ENCODE measurements around the gene DAGLA. TPM values are rescaled to one million over a fixed set of nuclear protein-coding genes. Genes with fewer than 3 reads are reported as not detected.

DAGLA gene
- total RNA-seq, 1 donor from 2014 or later: 0.25 TPM

- intact Hi-C loops (cut with micrococcal nuclease): loop anchor here (1.0 kb wide), 1 partner anchor 24 kb away; the partner anchor contains the start of gene MYRF
Measured at GRCh38 chr11:61775606-61776554, 95.7 kb downstream of the DAGLA start.

- intact Hi-C loops (cut with micrococcal nuclease): loop anchor here (1.0 kb wide), 3 partner anchors 16 to 80 kb away; partner anchors contain the start of genes FEN1, MYRF and TMEM258
Measured at GRCh38 chr11:61776561-61777075, 96.4 kb downstream of the DAGLA start.

- intact Hi-C loops (cut with micrococcal nuclease): loop anchor here (1.0 kb wide), 2 partner anchors 15 to 81 kb away; partner anchors contain the start of genes FEN1 and TMEM258
Measured at GRCh38 chr11:61777234-61778090, 97.3 kb downstream of the DAGLA start.

GRCh38 chr11:61778357-61778886 lies 98.2 kb downstream of the DAGLA start:
- intact Hi-C loops (cut with micrococcal nuclease): no loop called here

GRCh38 chr11:61778920-61779650 lies 98.9 kb downstream of the DAGLA start:
- intact Hi-C loops (cut with micrococcal nuclease): no loop called here

GRCh38 chr11:61779666-61780525 lies 99.7 kb downstream of the DAGLA start:
- intact Hi-C loops (cut with micrococcal nuclease): no loop called here

GRCh38 chr11:61780581-61781162 lies 100.5 kb downstream of the DAGLA start:
- intact Hi-C loops (cut with micrococcal nuclease): no loop called here

GRCh38 chr11:61781585-61781984 lies 101.4 kb downstream of the DAGLA start:
- intact Hi-C loops (cut with micrococcal nuclease): no loop called here

GRCh38 chr11:61782299-61782698 lies 102.1 kb downstream of the DAGLA start:
- intact Hi-C loops (cut with micrococcal nuclease): no loop called here

- intact Hi-C loops (cut with micrococcal nuclease): no loop called here
Measured at GRCh38 chr11:61782841-61783240, 102.7 kb downstream of the DAGLA start.

- intact Hi-C loops (cut with micrococcal nuclease): no loop called here
Measured at GRCh38 chr11:61783717-61784505, 103.7 kb downstream of the DAGLA start.

GRCh38 chr11:61784506-61784805 lies 104.3 kb downstream of the DAGLA start:
- intact Hi-C loops (cut with micrococcal nuclease): no loop called here

GRCh38 chr11:61785837-61786402 lies 105.7 kb downstream of the DAGLA start:
- intact Hi-C loops (cut with micrococcal nuclease): no loop called here

- intact Hi-C loops (cut with micrococcal nuclease): no loop called here
Measured at GRCh38 chr11:61787928-61788491, 107.8 kb downstream of the DAGLA start.

- intact Hi-C loops (cut with micrococcal nuclease): loop anchor here (1.0 to 10.0 kb wide), 16 partner anchors 15 to 1880 kb away; partner anchors contain the start of genes ATL3, CPSF7, FADS2 and FADS3
Measured at GRCh38 chr11:61791737-61792309, 111.6 kb downstream of the DAGLA start.

GRCh38 chr11:61792310-61793082 lies 112.3 kb downstream of the DAGLA start, which contains the start of the genes FEN1 and TMEM258:
Gene FEN1, plus strand, starts transcription at chr11:61792911. Its CDS starts 2,451 bp downstream, at chr11:61795362.
Gene TMEM258, minus strand, starts transcription at chr11:61792599. Its CDS starts 41 bp downstream, at chr11:61792558.
- intact Hi-C loops (cut with micrococcal nuclease): loop anchor here (1.0 to 10.0 kb wide), 16 partner anchors 15 to 1880 kb away; partner anchors contain the start of genes ATL3, CPSF7, FADS2 and FADS3
